HepG2 (cell line): ENCODE data around the gene MAP2K5. TPM values are rescaled to one million over a fixed set of nuclear protein-coding genes. Genes with fewer than 3 reads are reported as not detected.

Experiments used
- ATAC-seq: fragments of 200-7000 bp; cut with Tn5 transposase; 3 replicates; pipeline ENCODE4 v1.9.1; 2020; ENCODE audit warnings: mild to moderate bottlenecking, moderate library complexity
- BruUV-seq: library from RNA; stranded (reverse); fragments of 400-500 nt; replicated peaks from 2 replicates; lab custom pipeline; 2021; lab: Mats Ljungman, UMichigan
- CTCF ChIA-PET: fragments of 300-600 bp; formaldehyde crosslinking; extraction: SDS; loops from one replicate; lab custom pipeline; 2021; ENCODE audit warnings: low total read pairs, inconsistent platforms, low intra/inter-chr PET ratio; lab: Yijun Ruan, JAX
- POLR2A ChIA-PET: fragments of 350-600 bp; sonication (Branson Sonifier 250); formaldehyde crosslinking; loops from one replicate; lab custom pipeline; 2020; ENCODE audit warnings: antibody characterized with exemption, inconsistent platforms; lab: Yijun Ruan, JAX
- DNase-seq: peaks from one replicate; pipeline ENCODE4 v3.0.0-alpha.2; 2015; ENCODE audit warnings: low spot score
- FAIRE-seq: peaks from 3 replicates; lab custom pipeline; 2011; peaks lifted over from hg19 to GRCh38; lab: Jason Lieb, UNC
- H2AFZ ChIP-seq: one replicate; pipeline ENCODE4 v1.6.1; 2011; ENCODE audit warnings: low read length, inconsistent platforms
- H3K27ac ChIP-seq: fragments of 300-600 bp; 3 replicates; pipeline ENCODE4 v1.8.0; 2011; ENCODE audit warnings: mixed run types, mild to moderate bottlenecking, mixed read lengths, low read length, inconsistent platforms; ENCODE audit not compliant: insufficient read depth; ENCODE audit errors: extremely low read length
- H3K27me3 ChIP-seq, 2 experiments: fragments of 200-600 bp in 1 of 2; 2 replicates in 1 of 2; 3 replicates in 1 of 2; pipeline versions ENCODE4 v1.6.0 to v1.8.0; 2011; ENCODE audit warnings: low read length in 2 of 2, mild to moderate bottlenecking in 2 of 2, moderate library complexity in 2 of 2, inconsistent platforms in 1 of 2; ENCODE audit not compliant: insufficient read depth in 2 of 2, control insufficient read depth in 1 of 2
- H3K36me3 ChIP-seq, 2 experiments: fragments of 200-600 bp in 1 of 2; replicated peaks in 1 of 2; 2 replicates in 1 of 2; 3 replicates in 1 of 2; pipeline versions ENCODE4 v1.5.1 to v1.8.0; 2011; ENCODE audit warnings: low read length in 2 of 2, inconsistent platforms in 1 of 2; ENCODE audit not compliant: insufficient read depth in 2 of 2, control insufficient read depth in 1 of 2
- H3K4me1 ChIP-seq: 2 replicates; pipeline ENCODE4 v1.5.1; 2012; ENCODE audit warnings: low read length, inconsistent platforms; ENCODE audit not compliant: insufficient read depth
- H3K4me2 ChIP-seq: 2 replicates; pipeline ENCODE4 v1.6.0; 2011; ENCODE audit warnings: low read depth, low read length, inconsistent platforms
- H3K4me3 ChIP-seq, 3 experiments: fragments of 200-600 bp in 1 of 3; sonication (generic), shearing (Covaris generic) in 1 of 3; replicated peaks in 1 of 3; 2 replicates each; pipeline ENCODE4 v1.5.1; 2011 to 2016; ENCODE audit warnings: low read length in 3 of 3, inconsistent platforms in 2 of 3, low read depth in 2 of 3, mild to moderate bottlenecking in 2 of 3, control low read depth in 1 of 3, mixed read lengths in 1 of 3; ENCODE audit not compliant: insufficient read depth in 1 of 3
- H3K79me2 ChIP-seq: one replicate; pipeline ENCODE4 v1.6.1; 2011; ENCODE audit warnings: low read length, inconsistent platforms; ENCODE audit not compliant: insufficient read depth
- H3K9ac ChIP-seq: 2 replicates; pipeline ENCODE4 v1.6.0; 2011; ENCODE audit warnings: mild to moderate bottlenecking, low read depth, low read length, inconsistent platforms; ENCODE audit not compliant: insufficient read depth
- H3K9me3 ChIP-seq: 2 replicates; pipeline ENCODE4 v1.5.1; 2012; ENCODE audit warnings: mild to moderate bottlenecking, low read length
- H4K20me1 ChIP-seq: 2 replicates; pipeline ENCODE4 v1.6.0; 2011; ENCODE audit warnings: inconsistent platforms, mild to moderate bottlenecking, low read length, moderate library complexity; ENCODE audit not compliant: insufficient read depth
- GATAD2A ChIP-seq: IDR thresholded peaks from 2 replicates; pipeline ENCODE4 v1.6.1; 2016
- HNRNPUL1 ChIP-seq: fragments of 200-400 bp; formaldehyde crosslinking; IDR thresholded peaks from 2 replicates; pipeline ENCODE4 v1.6.1; 2017; ENCODE audit warnings: low read depth, mild to moderate bottlenecking, low read length, moderate library complexity
- SRY ChIP-seq: sonication (generic); formaldehyde crosslinking; IDR thresholded peaks from 2 replicates; pipeline ENCODE4 v1.8.0; 2022; ENCODE audit warnings: mild to moderate bottlenecking, missing genetic modification reagents
- TBL1XR1 ChIP-seq: fragments of 150-350 bp; IDR thresholded peaks from 2 replicates; pipeline ENCODE4 v1.6.1; 2014; ENCODE audit warnings: borderline replicate concordance, low read length; ENCODE audit not compliant: partially characterized antibody
- ZBTB43 ChIP-seq: sonication (generic); formaldehyde crosslinking; conservative IDR thresholded peaks from 2 replicates; pipeline ENCODE4 v1.4.0; 2020; ENCODE audit warnings: missing genetic modification reagents
- ZNF138 ChIP-seq: sonication (generic); formaldehyde crosslinking; IDR thresholded peaks from 2 replicates; pipeline ENCODE4 v1.5.0; 2020; ENCODE audit warnings: mild to moderate bottlenecking, low read depth, missing genetic modification reagents
- ZNF646 ChIP-seq: sonication (generic); formaldehyde crosslinking; IDR thresholded peaks from 2 replicates; pipeline ENCODE4 v1.9.0; 2021; ENCODE audit warnings: mild to moderate bottlenecking, missing genetic modification reagents
- ZNF7 ChIP-seq: IDR thresholded peaks from 2 replicates; pipeline ENCODE4 v1.6.1; 2016; ENCODE audit warnings: missing biosample characterization, missing genetic modification reagents
- ZNF768 ChIP-seq: sonication (generic); formaldehyde crosslinking; IDR thresholded peaks from 2 replicates; pipeline ENCODE4 v1.4.0; 2020; ENCODE audit warnings: missing genetic modification reagents
- ZSCAN31 ChIP-seq: sonication (generic); formaldehyde crosslinking; IDR thresholded peaks from 2 replicates; pipeline ENCODE4 v1.5.0; 2020; ENCODE audit warnings: low read depth, mild to moderate bottlenecking, missing genetic modification reagents
- WGBS: methylation state at CpG from one replicate; pipeline ENCODE4 v1.1.6; 2017; ENCODE audit warnings: low lambda C conversion rate; 5-methylcytosine and 5-hydroxymethylcytosine counted together
- in situ Hi-C: cut with HindIII; loops from 2 replicates; pipeline ENCODE4 v1.10.0; 2017; ENCODE audit warnings: low pct_unique_long_range_greater_than_20kb; ENCODE audit not compliant: extremely low pct_ligation_motif_present
- intact Hi-C: fragments of 100-400 bp; cut with micrococcal nuclease; formaldehyde crosslinking; loops from one replicate; pipeline ENCODE4 v1.10.0; 2022; ENCODE audit not compliant: unreplicated experiment
- polyA plus RNA-seq, 8 experiments: library from polyadenylated mRNA; depleted of rRNA in 3 of 8; stranded (reverse) in 7 of 8; unstranded in 1 of 8; fragments of >200 nt; fragmentation: Illumina TruSeq in 4 of 8; extraction: Trizol in 4 of 8; gene quantifications; 2 replicates each; pipeline versions ENCODE4 v1.2.1 to v1.2.3, GENCODE V29; 2011 to 2016; ENCODE audit warnings: low read depth in 4 of 8, missing spikeins in 1 of 8, mixed read lengths in 1 of 8; ENCODE audit not compliant: insufficient read depth in 1 of 8
- total RNA-seq, 5 experiments: library from RNA; depleted of rRNA; stranded (reverse); fragments of >200 nt; fragmentation: Illumina TruSeq; extraction: Trizol; gene quantifications; 2 replicates each; pipeline ENCODE4 v1.2.3, GENCODE V29; 2016; ENCODE audit warnings: low read depth in 1 of 5

MAP2K5 gene
- total and polyA plus RNA-seq, 2 of the 13 experiments (the other 11 are each of a cell fraction or from before 2014, with no cell fraction given) = 4.0 to 4.3 TPM

DNA sequence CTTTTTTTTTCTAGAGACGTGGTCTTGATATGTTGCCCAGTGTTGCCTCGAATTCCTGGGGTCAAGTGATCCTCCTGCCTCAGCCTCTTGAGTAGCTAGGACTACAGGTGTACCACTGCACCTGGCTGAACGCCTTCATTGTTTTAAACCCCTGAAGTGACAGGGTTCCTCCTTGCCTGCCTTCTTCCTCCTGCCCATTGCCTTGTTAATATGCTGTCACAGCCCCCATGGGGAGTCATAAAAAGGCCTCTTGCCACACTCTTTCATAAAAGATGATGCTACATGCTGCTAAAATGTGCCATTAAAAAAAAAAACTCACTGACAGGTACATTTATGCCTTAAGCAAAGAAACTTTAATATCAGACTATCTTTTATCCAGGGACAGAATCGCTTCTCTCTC is 166.0 kb downstream of the MAP2K5 start (continued):
- TF ChIP-seq ZNF646 (CRISPR knock-in tag) (no peak), ZBTB43 (CRISPR knock-in tag) (no peak), TBL1XR1 (no peak), ZNF138 (CRISPR knock-in tag) (no peak)
- TF ChIP-seq, all 625 proteins: peak for 0

DNA sequence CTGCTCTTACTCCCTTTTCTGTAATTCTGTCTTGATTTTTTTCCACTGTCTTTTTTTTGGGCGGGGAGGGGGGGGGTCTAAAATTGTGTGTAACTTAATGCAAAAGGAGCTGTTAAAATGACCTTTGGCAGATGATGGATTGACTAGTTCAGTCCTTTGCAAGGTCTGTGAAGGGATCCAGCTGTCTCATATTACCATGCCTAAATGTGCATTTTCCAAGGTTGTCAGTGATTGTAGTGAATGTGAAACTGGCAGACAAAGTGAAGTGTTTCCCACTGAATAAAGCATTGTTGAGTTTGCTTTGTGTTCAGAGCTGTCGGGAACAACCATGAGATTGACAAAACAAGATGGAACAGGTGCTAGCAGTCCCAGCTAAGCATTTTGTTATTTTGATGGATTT is 172.7 kb downstream of the MAP2K5 start:
- no peak overlapping the region for H3K9ac ChIP-seq
- BruUV-seq = no TSS peak
- H3K4me2 ChIP-seq = no peak overlapping the region
- CTCF ChIA-PET = no interaction called here
- in situ Hi-C loops = no loop called here
- DNase-seq (no peak), FAIRE-seq (no peak)
- POLR2A ChIA-PET = no interaction called here
- no peaks in the 10 kb centered on the region; a peak in 1 of 5 replicates for H3K36me3 ChIP-seq
- 98% methylated on average over 2 of the region's 2 CpGs for WGBS
- no peaks in the 10 kb centered on the region for H4K20me1 ChIP-seq
- TF ChIP-seq HNRNPUL1 (no peak), ZNF7 (CRISPR knock-in tag) (no peak), SRY (CRISPR knock-in tag) (no peak), ZSCAN31 (CRISPR knock-in tag) (no peak), GATAD2A (CRISPR knock-in tag) (no peak), ZNF768 (no peak)
- TF ChIP-seq, all 625 proteins: peak for 0
- Histone ChIP-seq H3K4me3 (no peak overlapping the region), H3K9me3 (no peaks in the 10 kb centered on the region), H3K79me2 (no peaks in the 10 kb centered on the region), H3K27me3 (no peaks in the 10 kb centered on the region), H3K27ac (no peak overlapping the region), H2AFZ (no peak overlapping the region), H3K4me1 (no peaks in the 10 kb centered on the region)
- intact Hi-C loops = no loop called here
- ATAC-seq = no peak
